ENCODE data around the gene P3H2.

DNA sequence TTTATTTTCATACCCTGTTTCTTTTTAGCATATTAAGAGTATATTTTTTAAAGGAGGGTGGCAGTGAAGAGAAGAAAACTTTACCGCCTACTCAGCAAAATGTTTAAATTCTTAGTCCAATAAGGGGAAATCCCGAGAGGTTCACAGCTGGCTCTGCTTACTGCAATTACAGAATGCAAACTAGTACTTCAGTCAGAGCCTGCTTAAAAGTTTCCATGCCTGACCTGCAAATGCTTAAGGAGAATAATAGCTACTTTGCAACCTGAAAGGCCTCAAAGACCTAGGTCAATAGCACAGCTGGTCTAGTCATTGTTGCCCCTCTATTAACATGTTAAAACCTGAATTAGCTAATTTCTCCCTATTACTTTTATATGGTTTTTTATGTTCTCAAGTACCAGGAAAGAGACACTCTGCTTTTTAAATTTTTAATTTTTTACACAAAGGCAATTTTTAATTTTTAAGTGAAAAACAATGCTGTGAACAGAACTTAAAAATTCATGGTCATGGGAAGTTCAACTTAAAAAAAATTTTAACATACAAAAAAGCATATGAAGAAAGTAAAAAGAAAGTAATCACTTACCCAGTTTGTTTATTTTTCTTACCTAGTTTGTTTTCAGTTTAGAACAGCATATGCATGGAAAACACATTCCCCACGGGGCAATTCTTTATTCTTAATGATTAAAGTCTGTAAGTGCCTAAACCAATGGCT lies 79.2 kb downstream of the P3H2 start:
- TF ChIP-seq POLR2AphosphoS5 (IDR thresholded peaks at IDR 0.05; ENCODE audit: low read depth, low read length) (no peak), POLR2A (IDR thresholded peaks at IDR 0.05; ENCODE audit: low read depth, low read length) (no peak)
